Activated CD4-positive, alpha-beta T cell treated with anti-CD3 and anti-CD28 coated beads, Interleukin-2, amount 10 ng/mL, durations not matched to agents 7 days and 5 days (primary cell): ENCODE data around the gene PLEKHJ1. TPM values are rescaled to one million over a fixed set of nuclear protein-coding genes. Genes with fewer than 3 reads are reported as not detected.

Experiments
- CTCF ChIA-PET: fragments of 350-600 bp; sonication (Branson Sonifier 250); formaldehyde crosslinking; loops from one replicate; lab custom pipeline; 2021; ENCODE audit warnings: antibody characterized with exemption; lab: Charles Lee
- POLR2A ChIA-PET: fragments of 350-600 bp; sonication (Branson Sonifier 250); formaldehyde crosslinking; loops from one replicate; lab custom pipeline; 2021; ENCODE audit warnings: antibody characterized with exemption; lab: Charles Lee
- DNase-seq: peaks from one replicate; pipeline ENCODE4 v3.0.0-alpha.2; 2020
- H3K27ac Mint-ChIP-seq: one replicate; pipeline ENCODE4 v1.8.0; 2021; ENCODE audit warnings: mild to moderate bottlenecking, moderate library complexity, mixed read lengths
- H3K27me3 Mint-ChIP-seq: one replicate; pipeline ENCODE4 v1.8.0; 2021; ENCODE audit warnings: mixed read lengths
- H3K36me3 Mint-ChIP-seq: one replicate; pipeline ENCODE4 v1.8.0; 2021; ENCODE audit warnings: low read depth, mixed read lengths
- H3K4me1 Mint-ChIP-seq: one replicate; pipeline ENCODE4 v1.8.0; 2021; ENCODE audit warnings: mixed read lengths
- H3K4me3 Mint-ChIP-seq: one replicate; pipeline ENCODE4 v1.8.0; 2021; ENCODE audit warnings: mild to moderate bottlenecking, moderate library complexity, mixed read lengths
- H3K9me3 Mint-ChIP-seq: one replicate; pipeline ENCODE4 v1.8.0; 2021; ENCODE audit warnings: mixed read lengths
- total RNA-seq, 2 experiments: library from RNA; stranded (reverse); gene quantifications; one replicate each; pipeline ENCODE4 v1.2.3, GENCODE V29; 2021

Gene PLEKHJ1
- total RNA-seq, 2 experiments from 2014 or later = 56.2 to 71.9 TPM

DNA sequence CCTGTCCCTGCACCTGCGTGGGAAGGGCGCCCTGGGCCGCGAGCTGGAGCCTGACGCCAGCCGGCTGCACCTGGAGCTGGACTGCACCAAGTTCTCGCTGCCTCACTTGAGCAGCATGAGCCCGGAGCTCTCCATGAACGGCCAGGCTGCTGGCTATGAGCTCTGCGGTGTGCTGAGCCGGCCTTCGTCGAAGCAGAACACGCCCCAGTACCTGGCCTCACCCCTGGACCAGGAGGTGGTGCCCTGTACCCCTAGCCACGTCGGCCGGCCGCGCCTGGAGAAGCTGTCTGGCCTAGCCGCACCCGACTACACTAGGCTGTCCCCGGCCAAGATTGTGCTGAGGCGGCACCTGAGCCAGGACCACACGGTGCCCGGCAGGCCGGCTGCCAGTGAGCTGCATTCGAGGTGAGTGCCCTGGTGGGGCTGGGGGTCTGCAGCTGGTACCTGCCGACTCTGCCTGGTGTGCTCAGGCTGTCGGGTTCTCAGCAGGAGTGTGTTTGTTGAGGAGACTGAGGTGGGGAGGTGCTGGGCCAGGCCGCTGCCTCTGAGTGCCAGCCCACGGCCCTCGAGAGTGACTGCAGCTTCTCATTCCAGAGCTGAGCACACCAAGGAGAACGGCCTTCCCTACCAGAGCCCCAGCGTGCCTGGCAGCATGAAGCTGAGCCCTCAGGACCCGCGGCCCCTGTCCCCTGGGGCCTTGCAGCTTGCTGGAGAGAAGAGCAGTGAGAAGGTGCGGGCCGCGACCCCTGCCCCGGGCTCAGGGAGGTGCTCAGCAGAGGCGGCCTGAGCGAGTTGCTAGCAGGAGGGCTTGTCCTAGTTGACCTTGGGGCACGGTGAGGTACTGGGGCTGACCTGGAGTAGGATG lies 19.5 kb downstream of the PLEKHJ1 start:
- DNase-seq = no peak
- Mint-ChIP-seq H3K4me1 (peaks cover 12% of the 10 kb centered on the region), H3K9me3 (no peaks in the 10 kb centered on the region), H3K27me3 (no peaks in the 10 kb centered on the region), H3K36me3 (peaks cover 21% of the 10 kb centered on the region), H3K27ac (no peak overlapping the region), H3K4me3 (no peak overlapping the region)
- ChIA-PET POLR2A (no interaction called here), CTCF (interaction anchor here (0.9 to 1.4 kb wide), 3 partner anchors 11 to 199 kb away, joined by 3 to 4 read pairs (median 3); partner anchors contain the start of gene PLEKHJ1)

DNA sequence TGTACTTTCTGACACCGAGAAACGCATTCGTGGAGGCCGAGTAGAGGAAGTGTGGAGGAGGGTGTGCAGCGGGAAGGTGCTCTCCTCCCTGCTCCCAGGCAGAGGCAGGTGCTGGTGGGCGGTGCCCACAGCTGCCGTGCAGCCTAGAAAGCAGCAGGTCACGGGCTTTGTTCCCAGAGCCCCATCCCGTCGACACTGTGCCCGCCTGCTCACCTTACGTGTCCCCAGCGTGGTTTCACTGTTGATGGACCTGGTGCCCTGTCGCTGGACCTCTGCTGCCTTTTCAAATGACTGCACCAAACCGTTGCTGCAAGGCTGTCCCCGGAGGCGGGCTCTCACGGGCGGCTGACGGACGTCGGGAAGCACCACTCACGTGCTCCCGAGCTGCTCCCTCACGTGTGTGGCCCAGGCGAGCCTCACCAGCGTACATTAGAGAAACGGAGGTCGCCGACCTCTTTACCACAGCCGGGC lies 20.8 kb downstream of the PLEKHJ1 start:
- Mint-ChIP-seq H3K4me1 (peaks cover 12% of the 10 kb centered on the region), H3K4me3 (no peak overlapping the region)

DNA sequence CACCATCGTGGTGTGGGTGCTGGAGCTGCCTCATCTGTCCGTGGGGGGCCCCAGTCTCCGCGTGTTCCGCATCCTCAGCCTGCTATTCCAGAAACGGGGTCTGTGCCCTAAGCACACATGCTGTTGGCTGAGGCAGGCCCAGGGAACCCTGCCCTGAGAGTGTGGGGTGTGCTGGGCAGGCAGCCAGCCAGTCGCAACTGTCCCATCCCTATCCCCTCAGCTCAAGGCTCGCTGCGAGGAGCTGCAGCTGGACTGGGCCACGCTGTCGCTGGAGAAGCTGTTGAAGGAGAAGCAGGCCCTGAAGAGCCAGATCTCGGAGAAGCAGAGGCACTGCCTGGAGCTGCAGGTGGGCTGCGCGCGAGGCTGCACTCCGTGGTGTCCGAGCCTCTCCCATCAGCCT lies 21.9 kb downstream of the PLEKHJ1 start:
- ChIA-PET POLR2A (no interaction called here), CTCF (interaction anchor here (0.8 to 1.3 kb wide), 2 partner anchors 29 to 569 kb away, joined by 3 to 4 read pairs; partner anchors contain the start of gene SGTA)
- no peak overlapping the region for H3K27ac Mint-ChIP-seq
- DNase-seq = no peak
- H3K36me3 Mint-ChIP-seq = peaks cover 23% of the 10 kb centered on the region
- H3K4me1 Mint-ChIP-seq = peaks cover 12% of the 10 kb centered on the region
- H3K27me3 Mint-ChIP-seq = no peaks in the 10 kb centered on the region
- H3K9me3 Mint-ChIP-seq = no peaks in the 10 kb centered on the region
- no peak overlapping the region for H3K4me3 Mint-ChIP-seq

More for the DNA sequence above, 20.8 kb downstream of the PLEKHJ1 start:
- Mint-ChIP-seq H3K27ac (peak overlapping the region; percentile 54), H3K9me3 (no peaks in the 10 kb centered on the region), H3K27me3 (no peaks in the 10 kb centered on the region), H3K36me3 (peaks cover 25% of the 10 kb centered on the region)
- CTCF ChIA-PET = interaction anchor here (1.3 to 1.4 kb wide), 2 partner anchors 13 to 30 kb away, joined by 3 to 4 read pairs; no protein-coding TSS in a partner anchor
- no peak for DNase-seq
- POLR2A ChIA-PET = no interaction called here

DNA sequence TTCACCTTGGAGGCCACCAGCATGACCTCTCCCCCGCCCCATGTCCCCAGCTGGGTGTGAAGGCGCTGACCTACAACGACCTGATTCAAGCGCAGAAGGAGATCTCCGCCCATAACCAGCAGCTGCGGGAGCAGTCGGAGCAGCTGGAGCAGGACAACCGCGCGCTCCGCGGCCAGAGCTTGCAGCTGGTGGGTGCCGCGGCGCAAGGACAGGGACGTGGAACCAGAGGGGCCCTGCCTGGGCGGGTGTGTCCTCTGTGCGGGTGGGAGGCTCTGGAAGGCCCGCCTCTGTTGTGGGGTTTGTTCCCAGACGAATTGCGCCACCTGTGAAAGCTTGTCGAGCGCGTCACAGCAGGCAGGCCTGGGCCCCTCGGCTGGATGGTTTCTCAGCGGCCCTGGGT lies 22.3 kb downstream of the PLEKHJ1 start:
- no peak for DNase-seq
- CTCF ChIA-PET = interaction anchor here (1.9 kb wide), 1 partner anchor 22 kb away, joined by 5 read pairs; the partner anchor contains the start of gene PLEKHJ1

DNA sequence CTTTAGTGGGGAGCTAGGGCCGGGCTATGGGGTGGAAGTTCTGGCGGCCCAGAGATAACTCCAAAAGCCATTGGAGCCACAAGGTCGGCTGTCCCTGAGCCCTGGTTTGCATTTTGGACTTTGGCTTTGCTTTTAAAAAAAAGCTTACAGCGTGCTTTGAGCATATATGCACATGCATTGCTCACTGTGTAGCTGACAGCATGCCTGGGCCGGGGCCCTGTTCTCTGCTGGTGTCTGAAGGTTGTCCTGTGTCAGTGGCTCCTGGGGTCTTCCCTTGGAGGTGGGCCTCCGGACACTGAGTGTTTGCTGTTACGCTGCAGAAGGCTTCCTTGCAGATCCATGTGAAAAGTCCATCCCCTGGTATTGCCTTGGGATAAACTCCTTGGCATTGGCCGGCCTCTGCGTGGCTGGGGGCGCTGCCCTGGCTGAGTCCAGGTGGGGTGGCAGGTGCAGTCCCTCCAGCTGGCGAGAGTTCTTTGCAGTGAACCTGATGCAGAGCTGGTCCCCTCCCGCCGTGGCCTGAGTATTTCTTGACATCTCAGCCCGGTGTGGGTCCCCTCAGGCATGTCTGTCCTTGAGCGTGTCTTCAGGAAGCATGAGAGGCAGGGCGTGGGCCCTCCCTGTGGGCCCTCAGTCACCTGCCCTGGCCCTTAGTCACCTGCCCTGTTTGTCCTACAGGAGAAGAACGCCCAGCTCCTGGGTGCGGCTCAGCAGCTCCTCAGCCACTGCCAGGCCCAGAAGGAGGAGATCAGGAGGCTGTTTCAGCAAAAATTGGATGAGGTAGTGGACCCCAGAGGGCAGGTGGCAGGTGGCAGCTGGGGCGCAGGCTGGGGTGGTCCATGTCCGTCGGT lies 23.0 kb downstream of the PLEKHJ1 start:
- Mint-ChIP-seq H3K4me1 (peaks cover 12% of the 10 kb centered on the region), H3K27me3 (no peaks in the 10 kb centered on the region), H3K36me3 (peaks cover 21% of the 10 kb centered on the region), H3K4me3 (no peak overlapping the region), H3K9me3 (no peaks in the 10 kb centered on the region), H3K27ac (no peak overlapping the region)
- POLR2A ChIA-PET = no interaction called here
- no peak for DNase-seq
- CTCF ChIA-PET = interaction anchor here (0.6 to 1.9 kb wide), 2 partner anchors 23 to 44 kb away, joined by 4 to 5 read pairs; partner anchors contain the start of gene PLEKHJ1

More for the DNA sequence above, 22.3 kb downstream of the PLEKHJ1 start:
- POLR2A ChIA-PET = no interaction called here
- no peaks in the 10 kb centered on the region for H3K9me3 Mint-ChIP-seq
- H3K4me1 Mint-ChIP-seq = peaks cover 12% of the 10 kb centered on the region
- no peak overlapping the region for H3K27ac Mint-ChIP-seq
- peaks cover 21% of the 10 kb centered on the region for H3K36me3 Mint-ChIP-seq
- H3K4me3 Mint-ChIP-seq = no peak overlapping the region
- no peaks in the 10 kb centered on the region for H3K27me3 Mint-ChIP-seq

DNA sequence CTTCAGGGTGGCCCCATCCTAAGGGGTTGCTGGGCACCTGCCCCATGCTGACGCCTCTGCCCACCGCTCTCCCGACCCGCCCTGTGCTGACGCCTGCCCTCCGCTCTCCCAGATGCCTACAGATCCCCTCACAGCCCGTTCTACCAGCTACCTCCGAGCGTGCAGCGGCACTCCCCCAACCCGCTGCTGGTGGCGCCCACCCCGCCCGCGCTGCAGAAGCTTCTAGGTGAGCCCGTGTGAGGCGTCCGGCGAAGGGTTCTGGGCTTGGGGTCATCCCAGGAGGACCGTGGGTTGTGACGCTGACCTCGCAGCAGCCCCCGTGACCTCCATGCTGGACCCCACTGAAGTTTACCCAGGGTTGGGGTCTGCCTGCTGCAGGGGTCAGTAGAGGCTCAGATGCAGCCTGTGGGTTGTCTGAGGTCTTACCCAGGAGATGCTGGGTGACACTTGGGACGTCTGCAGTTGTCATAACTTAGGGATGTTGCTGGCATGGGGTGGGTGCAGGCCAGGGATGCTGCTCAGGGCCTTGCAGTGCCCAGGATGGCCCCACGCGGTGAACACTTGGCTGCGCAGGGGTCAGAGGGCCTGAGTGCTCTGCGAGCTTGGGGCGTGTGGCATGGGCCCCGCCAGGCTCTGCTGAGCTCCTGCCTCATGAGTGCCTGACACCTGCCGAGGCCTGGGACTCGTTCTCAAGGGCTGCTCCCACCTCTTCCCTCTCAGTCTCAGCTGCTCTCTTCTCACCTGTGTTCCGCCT lies 25.0 kb downstream of the PLEKHJ1 start:
- Mint-ChIP-seq H3K4me3 (no peak overlapping the region), H3K4me1 (peaks cover 12% of the 10 kb centered on the region), H3K27ac (no peak overlapping the region), H3K9me3 (no peaks in the 10 kb centered on the region), H3K36me3 (peaks cover 20% of the 10 kb centered on the region), H3K27me3 (no peaks in the 10 kb centered on the region)
- ChIA-PET CTCF (no interaction called here), POLR2A (no interaction called here)
- DNase-seq = no peak

DNA sequence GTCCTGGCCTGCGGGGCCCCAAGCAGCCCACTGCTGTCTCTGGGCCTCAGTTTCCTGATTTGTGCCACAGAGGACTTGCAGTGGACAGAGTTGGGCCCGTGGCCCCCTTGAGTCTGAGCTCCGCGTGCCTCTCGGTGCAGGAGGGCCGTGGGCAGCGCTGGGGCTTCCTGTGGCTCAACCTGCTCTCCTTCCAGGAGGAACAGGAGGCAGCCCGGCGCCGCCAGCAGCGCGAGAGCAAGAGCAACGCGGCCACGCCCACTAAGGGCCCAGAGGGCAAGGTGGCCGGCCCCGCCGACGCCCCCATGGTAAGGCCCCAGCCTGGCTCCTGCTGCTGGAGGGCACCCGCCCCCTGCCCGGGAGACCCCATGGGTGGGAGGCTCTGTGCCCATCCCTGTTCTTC lies 25.9 kb downstream of the PLEKHJ1 start:
- POLR2A ChIA-PET = no interaction called here
- Mint-ChIP-seq H3K27ac (no peak overlapping the region), H3K9me3 (no peaks in the 10 kb centered on the region), H3K4me3 (no peak overlapping the region), H3K36me3 (peaks cover 18% of the 10 kb centered on the region), H3K27me3 (no peaks in the 10 kb centered on the region), H3K4me1 (peaks cover 7% of the 10 kb centered on the region)
- no peak for DNase-seq
- CTCF ChIA-PET = no interaction called here

DNA sequence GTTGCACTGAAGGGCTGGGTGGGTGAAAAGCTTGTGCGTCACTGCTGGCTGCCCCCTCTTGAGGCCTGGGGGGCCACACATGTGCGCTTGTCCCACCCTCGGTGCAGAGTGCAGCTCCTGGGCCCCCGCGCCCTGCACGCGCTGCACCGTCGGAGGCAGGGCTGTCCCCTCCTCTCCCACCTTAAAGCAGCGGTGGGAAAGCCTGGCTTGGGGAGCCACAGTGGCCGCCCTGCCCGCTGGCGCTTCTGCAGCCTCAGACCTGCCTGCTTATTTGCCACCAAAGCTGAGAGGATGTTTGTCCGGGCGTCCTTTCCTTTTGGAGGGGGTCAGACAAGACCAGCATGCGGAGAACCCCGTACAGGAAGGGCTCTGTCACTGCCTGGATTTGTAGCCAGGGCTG lies 26.7 kb downstream of the PLEKHJ1 start:
- Mint-ChIP-seq H3K27ac (peak overlapping the region; percentile 2), H3K9me3 (no peaks in the 10 kb centered on the region), H3K4me3 (no peak overlapping the region), H3K27me3 (no peaks in the 10 kb centered on the region), H3K4me1 (peaks cover 2% of the 10 kb centered on the region), H3K36me3 (peaks cover 17% of the 10 kb centered on the region)
- DNase-seq = no peak
- ChIA-PET CTCF (no interaction called here), POLR2A (no interaction called here)

DNA sequence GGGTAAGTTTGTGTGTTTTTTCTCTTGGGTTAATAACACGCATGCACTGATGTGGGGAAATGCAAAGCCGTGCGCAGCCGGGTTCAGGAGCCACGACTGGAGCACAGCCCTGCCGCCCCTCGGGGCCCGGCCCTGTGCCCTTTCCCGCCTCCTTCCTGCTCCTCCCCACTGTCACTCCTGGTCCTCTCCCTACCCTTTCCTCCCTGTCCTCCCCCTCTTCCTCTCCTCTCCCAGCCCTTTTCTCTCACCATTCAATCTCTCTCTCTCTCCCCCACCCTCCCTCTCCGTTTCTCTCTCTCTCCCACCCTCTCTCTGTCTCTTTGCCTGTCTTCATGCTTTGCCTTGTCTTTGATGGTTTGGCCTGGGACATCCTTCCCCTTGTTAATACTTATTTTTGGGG lies 27.2 kb downstream of the PLEKHJ1 start:
- ChIA-PET POLR2A (no interaction called here), CTCF (interaction anchor here (1.5 kb wide), 1 partner anchor 9 kb away, joined by 3 read pairs; no protein-coding TSS in a partner anchor)
- DNase-seq = no peak
- Mint-ChIP-seq H3K9me3 (no peaks in the 10 kb centered on the region), H3K4me1 (peaks cover 2% of the 10 kb centered on the region), H3K27me3 (no peaks in the 10 kb centered on the region), H3K27ac (no peak overlapping the region), H3K4me3 (no peak overlapping the region), H3K36me3 (peaks cover 19% of the 10 kb centered on the region)

DNA sequence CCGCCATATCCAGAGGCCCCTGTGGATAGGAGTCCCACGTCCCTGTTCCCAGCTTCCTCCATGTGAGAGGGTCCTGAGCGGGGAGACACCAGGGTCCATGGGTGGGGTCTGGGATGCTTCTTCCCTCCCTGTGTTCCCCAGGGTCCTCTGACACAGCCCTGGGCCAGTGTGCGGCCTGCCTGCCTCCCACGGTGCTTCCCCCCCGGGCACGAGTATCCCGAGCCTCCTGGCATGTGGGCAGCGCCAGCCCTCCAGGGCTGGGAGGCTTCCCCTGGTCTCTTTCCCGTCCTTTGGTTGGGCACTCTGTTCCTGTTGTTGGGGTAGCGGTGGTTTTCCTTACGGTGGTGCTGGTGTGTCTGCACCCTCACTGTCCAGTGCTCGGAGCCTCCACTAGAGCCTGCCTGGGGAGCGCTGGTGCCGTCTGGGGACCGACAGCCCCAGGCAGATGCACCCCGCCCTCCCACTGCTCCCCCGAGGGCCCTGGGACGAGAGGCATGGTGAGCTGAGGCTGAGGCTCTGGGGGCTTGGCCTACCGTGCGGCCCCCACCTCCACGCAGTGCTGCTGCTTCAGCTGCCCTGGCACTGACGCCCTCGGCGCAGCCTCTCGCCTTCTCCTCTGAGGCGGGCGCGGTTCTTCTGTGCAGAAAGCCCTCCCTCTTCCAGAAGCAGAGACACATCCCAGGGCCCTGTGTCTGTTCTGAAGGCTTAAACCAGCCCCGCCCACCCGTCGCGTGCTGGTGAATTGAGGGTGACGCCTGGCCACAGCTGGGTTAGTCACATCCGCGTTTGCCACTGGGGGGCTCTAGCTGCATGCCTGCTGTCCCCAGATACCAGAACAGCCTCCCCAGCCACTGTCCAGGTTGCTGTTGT lies 27.9 kb downstream of the PLEKHJ1 start:
- DNase-seq = peak; percentile 15
- POLR2A ChIA-PET = no interaction called here
- H3K27me3 Mint-ChIP-seq = no peaks in the 10 kb centered on the region
- H3K4me1 Mint-ChIP-seq = no peaks in the 10 kb centered on the region
- H3K4me3 Mint-ChIP-seq = no peak overlapping the region
- H3K36me3 Mint-ChIP-seq = peaks cover 18% of the 10 kb centered on the region
- no peaks in the 10 kb centered on the region for H3K9me3 Mint-ChIP-seq
- H3K27ac Mint-ChIP-seq = no peak overlapping the region
- CTCF ChIA-PET = interaction anchor here (1.5 kb wide), 1 partner anchor 10 kb away, joined by 3 read pairs; no protein-coding TSS in a partner anchor

DNA sequence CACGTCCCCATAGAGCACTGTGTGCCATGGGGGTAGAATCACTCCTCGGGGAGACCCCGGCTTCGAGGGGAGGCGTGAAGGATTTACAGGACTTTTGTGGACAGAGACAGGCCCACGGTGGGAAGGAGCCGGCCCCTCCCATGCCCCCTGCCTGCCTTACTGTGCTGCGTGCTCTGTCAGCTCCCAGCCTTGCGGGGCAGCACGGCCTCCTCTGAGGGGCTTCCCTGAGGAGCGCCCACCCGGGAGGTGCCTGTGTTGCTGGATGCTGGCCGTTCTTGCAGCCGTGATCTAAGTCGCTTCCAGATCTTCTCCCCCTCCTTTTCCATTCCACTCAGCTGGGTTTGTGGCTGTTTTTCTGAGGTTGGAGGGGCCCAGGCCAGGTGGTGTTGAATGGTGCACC lies 29.1 kb downstream of the PLEKHJ1 start:
- POLR2A ChIA-PET = no interaction called here
- peaks cover 18% of the 10 kb centered on the region for H3K36me3 Mint-ChIP-seq
- no peak overlapping the region for H3K27ac Mint-ChIP-seq
- H3K4me3 Mint-ChIP-seq = no peak overlapping the region
- no peaks in the 10 kb centered on the region for H3K27me3 Mint-ChIP-seq
- no peaks in the 10 kb centered on the region for H3K9me3 Mint-ChIP-seq
- H3K4me1 Mint-ChIP-seq = no peaks in the 10 kb centered on the region
- no peak for DNase-seq
- CTCF ChIA-PET = no interaction called here
